HG03571 (cell line): ENCODE data around the gene BTRC.

Experiments used
- ATAC-seq: cut with Tn5 transposase; IDR thresholded peaks from one replicate; pipeline ENCODE4 v1.9.1; 2021; ENCODE audit not compliant: unreplicated experiment

The BTRC gene

DNA sequence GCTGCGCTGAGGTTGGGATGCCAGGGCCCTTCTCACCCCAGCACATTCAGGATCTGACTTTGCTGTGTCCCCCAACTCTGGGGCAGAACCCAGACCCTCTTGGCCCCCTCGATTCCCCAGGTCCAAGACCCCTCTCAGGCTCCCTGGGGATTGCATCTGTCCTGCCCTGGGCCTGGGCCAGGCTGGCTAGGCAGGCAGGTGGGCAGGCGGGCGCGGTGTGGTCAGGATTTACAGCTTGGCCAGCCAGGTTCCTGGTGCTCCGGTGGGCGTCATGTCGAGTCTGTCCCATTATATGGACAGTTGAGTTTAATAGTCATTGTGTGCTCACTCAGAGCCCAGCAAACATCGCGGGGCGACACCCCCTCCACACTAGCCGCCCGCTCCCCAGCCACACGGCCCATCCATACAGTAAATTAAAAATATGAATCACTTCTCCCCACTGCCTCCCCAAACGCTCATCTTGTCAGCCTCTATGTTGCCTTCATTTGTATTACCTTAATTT lies 210.6 kb downstream of the BTRC start:
- no peak for ATAC-seq

DNA sequence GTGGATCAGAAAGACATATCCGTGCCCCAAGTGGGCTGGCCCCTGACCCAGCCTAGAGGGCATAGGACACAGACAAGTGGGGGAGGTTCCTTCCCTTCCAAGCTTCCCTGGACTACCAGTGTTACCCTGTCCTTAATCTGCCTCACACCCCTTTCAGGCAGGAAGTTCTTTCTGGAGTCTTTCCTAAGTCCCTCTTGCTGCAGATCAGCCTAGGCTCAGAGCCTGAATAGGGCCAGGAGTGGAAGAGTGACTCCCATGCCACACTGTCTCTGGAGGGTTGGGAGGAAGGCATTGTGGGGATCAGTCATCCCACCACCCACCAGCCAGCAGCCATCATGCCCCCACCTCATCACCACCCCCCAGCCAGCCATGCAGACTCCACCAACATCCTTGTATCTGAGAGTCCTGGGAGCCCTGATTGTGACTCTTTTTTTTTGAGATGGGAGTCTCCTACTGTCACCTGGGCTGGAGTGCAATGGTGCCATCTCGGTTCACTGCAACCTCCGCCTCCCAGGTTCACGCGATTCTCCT lies 211.5 kb downstream of the BTRC start:
- ATAC-seq, result no peak

DNA sequence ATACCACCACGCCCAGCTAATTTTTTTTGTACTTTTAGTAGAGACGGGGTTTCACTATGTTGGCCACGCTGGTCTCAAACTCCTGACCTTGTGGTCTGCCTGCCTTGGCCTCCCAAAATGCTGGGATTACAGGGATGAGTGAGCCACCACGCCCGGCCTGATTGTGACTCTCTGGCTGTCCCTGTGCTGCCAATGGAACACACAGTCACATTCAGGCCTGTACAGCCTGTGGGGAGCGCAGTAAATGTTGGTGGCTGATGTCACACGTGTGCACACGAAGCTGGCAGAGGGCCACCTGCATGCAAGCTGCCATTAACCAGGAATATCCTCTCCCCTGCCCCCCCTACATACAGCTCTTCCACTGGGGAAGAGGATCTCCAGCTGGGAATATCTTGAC lies 212.0 kb downstream of the BTRC start:
- ATAC-seq, result no peak

DNA sequence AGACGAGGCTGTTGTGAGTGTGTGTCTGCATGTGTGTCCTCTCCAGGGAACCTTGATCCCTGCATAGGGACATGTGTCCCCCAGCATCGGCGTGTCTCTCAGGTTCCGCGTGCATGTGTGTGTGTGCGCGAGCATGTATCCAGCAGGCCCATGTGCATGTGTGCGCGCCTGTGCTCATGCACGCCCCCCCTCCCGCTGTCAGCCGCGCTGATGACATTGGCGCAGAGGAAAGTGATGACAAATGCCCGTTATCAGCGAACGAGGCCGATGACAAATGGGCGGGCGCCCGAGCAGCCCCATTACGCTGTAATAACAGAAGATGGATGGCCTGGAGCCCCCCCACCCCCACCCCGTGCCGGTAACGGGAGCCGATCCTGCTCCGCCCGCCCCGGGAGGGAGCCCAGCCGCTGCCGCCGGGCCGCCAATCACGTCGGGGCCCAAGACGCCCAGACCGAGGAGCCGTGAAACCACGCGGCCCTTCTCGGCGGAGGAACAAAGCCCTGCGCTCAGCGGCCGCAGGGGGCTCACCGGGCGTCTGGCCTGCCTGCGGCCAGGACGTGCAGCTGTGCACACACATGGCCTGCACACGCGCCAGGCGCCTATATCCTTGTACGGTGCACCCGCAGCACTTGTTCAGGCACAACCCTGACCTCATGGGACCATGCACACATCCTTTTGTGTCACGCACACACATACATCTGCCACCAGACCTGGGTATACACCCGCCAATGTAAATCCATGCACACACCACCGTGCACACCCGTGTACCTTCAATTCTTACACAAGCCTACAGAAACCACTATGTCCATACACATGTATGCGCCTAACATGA lies 212.6 kb downstream of the BTRC start:
- ATAC-seq, result no peak

DNA sequence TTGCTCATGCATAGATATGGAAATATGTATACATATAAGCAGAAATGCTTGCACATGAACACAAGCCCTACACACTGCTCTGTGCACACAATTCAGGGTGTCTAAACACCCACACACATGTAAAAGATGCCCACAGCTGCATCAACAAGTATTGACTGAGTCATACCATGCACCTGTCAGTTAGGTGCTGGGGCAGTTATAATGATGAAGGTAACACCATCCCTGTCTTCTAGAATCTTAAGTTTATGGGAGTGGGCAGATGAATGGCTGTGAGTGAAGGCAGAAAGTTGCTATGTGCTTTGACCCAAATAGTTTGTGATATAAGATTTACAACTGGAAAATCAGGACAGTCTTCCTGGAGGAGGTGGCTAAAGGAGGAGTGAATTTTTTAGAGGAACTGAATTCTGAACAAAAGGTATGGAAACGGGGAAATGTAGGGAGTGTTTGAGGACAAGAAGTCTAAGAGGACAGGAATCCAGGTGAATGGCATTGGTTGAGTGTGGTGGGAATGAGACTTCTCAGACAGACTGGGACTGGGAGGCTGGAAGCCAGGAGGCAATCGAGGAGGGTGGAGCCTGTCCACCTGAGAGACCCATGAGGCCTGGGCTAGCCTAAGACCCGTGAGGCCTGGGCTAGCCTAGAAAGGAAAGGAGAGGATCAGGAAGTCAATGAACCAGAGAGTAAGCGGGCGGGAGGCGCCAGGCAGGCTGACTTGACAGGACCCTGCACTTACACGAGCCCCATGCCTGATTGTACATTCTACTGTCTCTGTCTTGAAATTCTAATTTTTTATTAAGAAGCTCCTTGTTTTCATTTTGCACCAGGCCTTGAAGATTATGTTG lies 213.4 kb downstream of the BTRC start:
- ATAC-seq, result no peak

DNA sequence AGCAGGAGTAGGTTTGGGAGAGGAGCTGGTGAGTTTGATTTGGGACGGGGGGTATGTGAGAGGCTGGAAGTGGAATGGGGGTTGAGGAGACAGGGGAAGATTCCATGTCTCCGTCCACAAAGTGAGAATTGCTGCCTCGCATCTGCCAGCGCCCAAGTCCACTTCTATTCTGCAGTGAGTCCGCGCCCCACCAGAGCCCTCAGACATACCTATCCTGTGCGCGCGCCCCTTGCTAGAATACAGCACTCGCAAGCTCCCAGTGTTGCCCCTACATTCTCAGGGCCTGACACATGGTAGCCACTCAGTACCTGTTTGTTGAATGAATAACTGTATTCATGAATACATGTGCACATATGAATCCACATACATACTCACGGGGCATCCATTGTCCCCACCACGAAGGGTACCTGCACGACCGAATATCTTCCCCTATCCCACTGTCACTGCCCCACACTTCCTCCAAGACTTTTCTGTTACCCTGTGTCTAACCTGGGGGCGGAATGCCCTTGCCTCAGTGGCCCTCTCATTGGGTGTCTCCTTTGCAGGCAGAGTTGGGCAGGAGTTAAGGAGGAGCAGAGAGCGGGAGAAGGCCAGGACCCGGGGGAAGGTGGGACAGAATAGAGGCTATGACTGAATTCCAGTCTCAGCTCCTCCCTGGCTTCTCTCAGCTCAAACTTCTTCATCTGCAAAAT lies 214.2 kb downstream of the BTRC start:
- no peak for ATAC-seq

DNA sequence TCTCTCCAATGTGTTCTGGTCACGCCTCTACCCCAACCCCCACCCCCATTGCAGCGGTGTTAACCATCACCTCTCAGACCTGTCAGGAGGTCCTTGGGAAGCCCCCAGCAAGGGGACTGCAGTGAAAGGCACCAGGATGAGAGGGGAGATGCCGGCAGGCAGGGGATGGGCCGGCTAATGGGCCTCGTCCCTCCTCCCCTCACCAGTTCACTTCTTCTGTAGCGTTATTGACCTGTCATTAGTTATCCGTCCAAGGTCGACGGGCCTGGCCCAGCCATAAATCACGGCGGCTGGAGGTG lies 215.3 kb downstream of the BTRC start:
- no peak for ATAC-seq

DNA sequence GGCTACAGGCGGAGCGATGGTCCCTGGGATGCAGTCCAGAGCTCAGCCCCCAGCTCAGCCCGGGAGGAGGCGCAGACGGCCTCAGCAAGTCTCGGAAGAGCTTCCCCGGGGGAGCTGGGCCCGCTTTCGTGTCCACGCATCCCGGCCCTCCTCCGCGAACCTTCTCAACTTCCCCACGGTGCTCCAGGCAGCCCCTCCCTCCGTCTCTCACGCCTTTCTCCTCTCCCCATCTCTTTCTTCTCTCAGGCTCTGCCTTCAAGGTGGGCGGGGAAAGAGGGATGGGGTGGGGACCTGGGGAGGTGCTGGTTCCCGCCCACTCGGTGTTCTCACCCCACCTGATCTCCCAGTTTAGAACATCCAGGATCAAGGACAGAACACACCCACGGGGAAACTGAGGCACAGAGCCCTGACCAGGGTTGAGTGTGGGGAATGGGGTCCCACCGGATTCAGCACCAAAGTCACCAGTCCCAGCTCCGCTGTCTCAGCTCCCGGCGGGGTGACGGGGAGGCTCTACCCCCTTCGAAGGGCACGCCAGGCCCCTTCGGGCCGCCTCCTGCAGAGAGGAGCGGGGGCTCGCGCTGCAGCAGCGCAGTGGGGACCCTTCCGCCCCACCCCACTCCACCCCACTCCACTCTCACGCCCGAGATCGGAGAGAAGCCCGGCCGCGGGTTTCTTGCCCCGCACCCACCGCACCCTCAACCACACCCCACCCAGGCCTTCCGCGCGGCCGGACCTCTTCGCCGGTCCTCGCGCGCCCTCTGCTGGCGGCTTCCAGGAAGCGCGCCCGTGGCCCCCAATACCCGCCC lies 215.9 kb downstream of the BTRC start:
- ATAC-seq, result peak; percentile 47

DNA sequence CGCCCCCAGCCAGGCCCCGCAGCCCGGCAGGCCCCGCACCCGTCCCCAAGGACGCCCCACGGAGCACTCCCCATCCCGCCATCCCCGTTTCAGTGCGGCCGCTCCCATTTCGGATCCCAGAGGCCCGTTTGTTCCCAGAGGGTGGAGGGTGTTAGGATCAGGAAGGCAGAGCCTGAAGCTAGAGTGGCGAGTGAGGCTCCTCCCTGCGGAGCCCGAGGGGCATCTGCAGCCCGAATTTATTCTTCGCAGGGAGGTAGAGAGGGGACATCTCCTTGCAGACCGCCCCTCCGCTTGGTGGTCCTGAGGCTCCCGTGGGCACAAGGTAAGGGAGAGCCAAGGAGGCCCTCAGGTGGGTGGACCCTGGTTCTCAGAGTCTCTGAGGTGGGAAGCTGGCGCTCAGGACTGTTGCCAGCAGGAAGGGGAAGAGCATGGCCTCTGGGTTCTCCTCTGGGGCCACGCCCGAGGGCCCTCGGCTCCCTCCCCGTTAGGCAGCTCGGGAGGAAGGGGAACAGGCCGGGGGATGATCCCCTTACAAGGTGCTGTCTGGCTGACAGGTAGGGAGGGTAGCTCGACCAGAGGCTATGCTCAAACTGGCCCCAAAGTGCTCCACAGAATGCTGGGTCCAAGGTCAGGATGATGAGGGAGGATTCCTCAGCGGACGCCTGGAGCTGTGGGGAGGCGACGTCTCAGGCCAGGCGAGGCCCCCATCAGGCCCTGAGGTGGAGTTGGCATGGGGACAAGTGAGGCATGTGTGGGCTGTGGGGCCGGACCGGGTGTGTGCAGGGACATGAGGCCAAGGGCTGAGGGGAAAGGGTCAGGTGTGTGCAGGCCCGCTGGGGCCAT lies 216.7 kb downstream of the BTRC start:
- no peak for ATAC-seq

DNA sequence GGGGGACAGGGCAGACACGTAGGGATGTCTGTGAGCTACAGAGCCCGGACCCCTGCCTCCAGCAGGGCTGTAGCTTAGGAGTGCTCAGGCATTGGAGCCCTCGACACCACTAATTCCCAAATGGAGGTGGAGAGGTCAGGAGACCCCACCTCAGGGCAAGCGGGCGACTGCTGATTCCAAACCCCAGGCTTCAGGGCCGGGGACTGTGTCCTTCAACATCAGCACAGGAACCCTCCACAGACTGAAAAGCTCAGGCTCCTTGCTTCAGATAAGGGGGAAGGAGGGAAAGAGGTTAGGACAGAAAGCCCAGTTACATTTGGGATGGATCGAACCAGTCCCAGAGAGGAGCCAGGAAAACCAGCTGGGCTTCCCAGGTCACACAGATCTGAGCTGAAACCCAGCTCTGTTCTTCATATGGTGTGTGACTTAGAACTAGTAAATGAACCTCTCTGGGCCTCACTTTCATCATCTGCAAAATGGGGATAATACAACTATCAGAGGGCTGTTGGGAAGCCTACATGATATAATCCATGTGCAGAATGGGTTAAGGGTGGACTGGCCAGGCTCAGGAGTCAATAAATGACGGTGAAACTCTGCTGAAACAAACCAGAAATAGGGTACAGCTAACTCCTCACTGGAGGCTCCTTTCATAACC lies 217.4 kb downstream of the BTRC start:
- ATAC-seq, result no peak

DNA sequence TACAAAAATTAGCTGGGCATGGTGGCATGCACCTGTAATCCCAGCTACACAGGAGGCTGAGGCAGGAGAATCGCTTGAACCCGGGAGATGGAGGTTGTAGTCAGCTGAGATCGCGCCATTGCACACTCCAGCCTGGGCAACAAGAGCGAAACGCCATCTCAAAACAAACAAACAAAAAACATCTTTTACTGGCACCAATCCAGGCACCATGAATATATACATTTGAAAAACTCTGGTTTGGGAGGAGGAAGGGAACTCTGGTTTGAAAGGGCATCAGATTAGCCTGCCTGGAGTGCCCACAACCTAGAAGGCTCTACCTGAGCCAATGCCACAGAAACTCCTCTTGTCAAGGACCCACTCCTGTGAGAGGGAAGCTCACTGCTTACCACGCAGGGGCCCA lies 218.2 kb downstream of the BTRC start:
- no peak for ATAC-seq

DNA sequence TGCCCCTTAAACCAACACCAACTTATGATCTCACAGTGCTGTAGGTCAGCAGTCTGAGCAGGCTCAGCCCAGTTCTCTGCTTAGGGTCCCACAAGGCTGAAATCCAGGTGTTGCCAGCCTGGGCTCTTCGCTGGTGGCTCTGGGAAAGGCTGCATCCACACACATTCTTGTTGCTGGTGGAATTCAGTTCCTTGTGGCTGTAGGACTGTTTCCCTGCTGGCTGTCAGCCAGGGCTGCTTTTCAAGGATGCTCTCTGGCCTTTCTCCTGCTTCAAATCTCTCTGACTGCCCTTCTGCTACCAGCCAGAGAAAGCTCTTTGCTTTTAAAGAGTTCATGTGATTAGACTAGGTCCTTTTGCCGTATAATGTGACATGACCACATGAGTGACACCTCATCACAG lies 218.8 kb downstream of the BTRC start:
- ATAC-seq, result no peak

DNA sequence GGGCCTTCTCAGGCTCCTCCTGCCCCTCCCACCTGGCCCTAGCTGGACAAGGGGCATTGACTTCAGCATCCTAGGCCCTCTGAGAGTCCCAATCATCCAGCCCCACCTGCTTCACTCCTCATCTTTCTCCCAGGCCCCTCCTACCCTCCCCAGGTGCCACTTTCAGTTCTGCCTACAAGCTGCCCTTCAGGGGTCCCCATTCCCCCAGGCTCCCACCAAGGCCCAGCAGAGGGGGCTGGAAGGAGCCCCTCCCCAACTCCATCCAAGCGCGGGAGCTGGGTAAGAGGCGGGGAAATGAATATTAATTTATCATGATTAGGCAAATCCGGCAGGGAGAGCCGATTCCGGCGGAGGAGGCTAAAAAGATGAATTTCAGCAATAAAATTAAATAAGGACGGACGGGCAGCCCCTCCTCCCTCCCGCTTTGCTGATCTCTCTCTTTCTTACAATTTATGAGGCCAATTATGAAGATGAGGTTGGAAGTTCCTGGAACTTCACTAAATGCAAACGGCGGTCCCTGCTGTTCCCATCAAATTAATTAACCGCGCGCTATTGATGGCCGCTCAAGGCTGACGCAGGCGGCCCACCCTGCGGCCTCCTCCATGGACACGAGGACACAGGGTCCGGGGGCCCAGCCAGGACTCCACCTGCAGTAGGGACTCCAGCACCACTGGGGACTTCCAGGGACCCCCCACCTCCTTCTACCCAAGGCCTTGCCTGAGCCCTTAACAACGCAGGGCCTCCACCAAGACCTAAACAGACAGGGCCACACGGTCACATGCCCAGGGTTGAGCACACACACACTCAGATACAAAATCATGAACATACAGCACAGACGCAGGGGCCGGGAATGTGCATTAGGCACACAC lies 220.2 kb downstream of the BTRC start:
- ATAC-seq, result no peak

DNA sequence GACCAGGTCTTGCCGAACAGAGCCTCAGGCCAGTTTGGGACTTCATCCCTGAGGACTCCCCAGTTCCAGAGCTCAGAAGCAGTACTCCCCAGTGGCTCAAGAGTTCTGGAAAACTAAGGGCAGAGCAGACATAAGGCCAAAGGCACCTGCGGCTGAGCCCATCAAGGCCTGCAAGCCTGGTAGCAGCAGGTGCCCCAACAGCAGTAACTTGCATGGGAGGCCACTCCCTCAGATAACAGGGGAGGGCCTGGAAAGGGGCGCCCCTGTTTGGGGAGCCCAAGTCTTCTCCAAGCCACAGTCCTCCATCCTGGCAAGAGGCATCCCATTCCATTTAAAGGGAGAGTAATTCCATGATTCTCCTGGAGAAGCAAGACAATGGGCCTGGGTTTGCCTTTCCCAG lies 221.1 kb downstream of the BTRC start:
- no peak for ATAC-seq

DNA sequence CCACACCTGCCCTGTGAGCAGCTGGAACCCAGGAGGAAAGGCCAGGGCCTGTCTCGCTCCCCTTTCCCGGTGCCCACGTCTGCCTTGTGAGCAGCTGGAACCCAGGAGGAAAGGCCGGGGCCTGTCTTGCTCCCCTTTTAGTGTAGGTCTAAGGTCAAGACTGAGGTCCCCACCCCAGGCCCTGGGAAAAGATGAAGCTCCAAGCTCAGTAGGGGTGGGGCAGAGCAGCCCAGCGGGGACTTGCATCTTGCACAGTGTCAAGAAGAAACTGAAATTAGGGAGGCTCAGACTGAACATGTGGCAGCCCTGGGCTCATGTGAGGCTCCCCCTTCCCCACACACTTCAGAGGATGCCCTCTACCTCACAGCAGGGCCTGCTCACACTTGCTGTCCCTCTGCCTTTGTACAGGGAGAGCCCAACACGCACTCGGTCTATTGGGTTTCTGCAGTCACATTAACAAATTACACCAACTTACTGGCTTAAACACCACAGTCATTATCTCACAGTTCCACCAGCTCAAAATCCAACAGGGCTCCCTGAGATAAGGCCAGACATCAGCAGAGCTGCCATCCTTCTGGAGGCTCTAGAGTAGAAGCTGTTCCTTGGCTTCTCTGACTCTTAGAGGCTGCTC lies 221.7 kb downstream of the BTRC start:
- ATAC-seq, result no peak

DNA sequence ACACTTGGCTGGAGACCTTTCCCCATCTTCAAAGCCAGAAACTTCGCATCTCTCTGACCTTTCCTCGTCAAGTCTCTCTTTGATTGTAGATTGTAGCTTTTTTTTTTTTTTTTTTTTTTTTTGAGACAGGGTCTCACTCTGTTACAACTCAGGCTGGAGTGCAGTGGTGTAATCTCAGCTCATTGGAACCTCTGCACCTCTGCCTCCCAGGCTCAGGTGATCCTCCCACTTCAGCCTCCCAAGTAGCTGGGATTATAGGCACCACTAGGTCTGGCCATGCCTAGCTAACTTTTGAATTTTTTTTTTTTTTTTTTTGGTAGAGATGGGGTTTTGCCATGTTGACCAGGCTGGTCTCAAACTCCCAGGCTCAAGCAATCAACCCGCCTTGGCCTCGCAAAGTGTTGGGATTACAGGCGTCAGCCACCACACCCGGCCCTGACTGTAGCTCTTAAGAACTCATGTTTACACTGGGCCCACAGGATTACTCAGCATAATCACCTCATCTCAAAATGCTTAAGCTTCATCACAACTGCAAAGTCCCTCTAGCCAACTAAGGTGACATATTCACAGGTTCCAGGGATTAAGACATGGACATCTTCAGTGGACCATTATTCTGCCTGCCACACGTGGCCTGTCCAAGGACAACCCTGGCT lies 222.4 kb downstream of the BTRC start:
- no peak for ATAC-seq

DNA sequence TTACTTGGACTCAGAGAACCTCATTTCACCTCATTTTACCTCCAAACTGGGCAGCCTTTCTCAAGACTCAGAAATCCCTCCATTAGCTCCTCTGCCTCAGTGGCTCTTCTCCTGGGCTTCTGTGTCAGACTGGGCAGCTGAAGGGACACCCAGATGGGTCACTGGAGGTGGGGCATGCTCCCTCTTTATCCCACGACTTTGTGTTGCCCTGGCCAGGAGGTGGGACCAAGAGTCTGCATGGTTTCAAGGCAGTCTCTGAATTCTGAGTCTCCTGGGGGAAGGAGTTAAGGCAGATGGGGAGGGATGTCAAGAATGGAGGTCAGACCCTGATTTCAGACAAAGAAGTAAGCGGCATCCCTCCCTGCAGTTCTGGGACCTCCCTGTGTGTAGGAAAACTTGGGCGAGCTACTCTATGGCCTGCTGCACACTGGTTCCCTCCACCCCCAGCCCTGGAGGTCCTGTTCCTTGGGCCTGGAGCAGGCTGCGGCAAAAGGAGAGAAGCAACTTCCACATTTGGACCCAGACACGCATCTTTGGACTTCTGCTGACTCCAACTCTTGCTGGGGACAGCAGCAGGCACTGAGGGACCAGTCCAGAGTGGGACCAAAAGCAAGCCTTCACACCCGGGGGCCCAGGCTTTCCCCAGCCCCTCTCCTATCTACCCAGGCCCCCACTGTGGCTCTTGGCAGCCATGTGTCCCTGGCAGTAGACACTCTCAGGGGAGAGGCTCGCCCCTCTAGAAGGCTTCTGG lies 223.3 kb downstream of the BTRC start:
- ATAC-seq, result no peak
